Stimulated activated CD4-positive, alpha-beta T cell treated with anti-CD3 and anti-CD28 coated beads, TNF-alpha, amount 100 ng/mL, for 4 hours (primary cell): ENCODE data around the gene EPHA8.

Experiments
- DNase-seq, 3 experiments: peaks; one replicate each; pipeline ENCODE4 v3.0.0-alpha.2; 2020; ENCODE audit warnings: low read depth in 3 of 3

The EPHA8 gene

GRCh38 chr1:22536506-22536905 is 26.8 kb upstream of the EPHA8 start:
- no peak for DNase-seq

GRCh38 chr1:22537441-22538139 is 25.7 kb upstream of the EPHA8 start:
- no peak for DNase-seq

- DNase-seq: no peak
These were observed 23.7 kb upstream of the EPHA8 start for GRCh38 chr1:22539510-22540118.

GRCh38 chr1:22540337-22540736 is 23.0 kb upstream of the EPHA8 start:
- no peak for DNase-seq

GRCh38 chr1:22542886-22543285 is 20.4 kb upstream of the EPHA8 start:
- no peak for DNase-seq

GRCh38 chr1:22543679-22544078 is 19.6 kb upstream of the EPHA8 start:
- no peak for DNase-seq

GRCh38 chr1:22544606-22545005 is 18.7 kb upstream of the EPHA8 start:
- no peak for DNase-seq

GRCh38 chr1:22545141-22545540 is 18.1 kb upstream of the EPHA8 start:
- DNase-seq: no peak

- DNase-seq: no peak
These were observed 16.0 kb upstream of the EPHA8 start for GRCh38 chr1:22547186-22547817.

- no peak for DNase-seq
These were observed 15.3 kb upstream of the EPHA8 start for GRCh38 chr1:22547818-22548462.

- no peak for DNase-seq
These were observed 13.3 kb upstream of the EPHA8 start for GRCh38 chr1:22550021-22550420.

- no peak for DNase-seq
These were observed 11.7 kb upstream of the EPHA8 start for GRCh38 chr1:22551591-22551990.

GRCh38 chr1:22552021-22552420 is 11.3 kb upstream of the EPHA8 start:
- DNase-seq: no peak

- DNase-seq: no peak
These were observed 10.0 kb upstream of the EPHA8 start for GRCh38 chr1:22553104-22553880.

- no peak for DNase-seq
These were observed 9.2 kb upstream of the EPHA8 start for GRCh38 chr1:22553991-22554522.

- DNase-seq: no peak
These were observed 8.0 kb upstream of the EPHA8 start for GRCh38 chr1:22555371-22555656.

- DNase-seq: no peak
These were observed 6.7 kb upstream of the EPHA8 start for GRCh38 chr1:22556391-22557104.

- no peak for DNase-seq
These were observed 5.8 kb upstream of the EPHA8 start for GRCh38 chr1:22557341-22557950.

GRCh38 chr1:22563671-22564602 is 648 bp downstream of the EPHA8 start:
- no peak for DNase-seq

- DNase-seq: no peak
These were observed 2.9 kb downstream of the EPHA8 start for GRCh38 chr1:22566161-22566560.
